CD4-positive, alpha-beta T cell treated with Interleukin-4 for 4 hours (primary cell): ENCODE measurements around the gene LRRC25.
"Not testable (repeated sequence)": the region's sequence is repeated elsewhere in the genome, so short reads cannot be mapped to it uniquely, and the experiment has no call there.

Source experiments
- DNase-seq: peaks from one replicate; pipeline ENCODE4 v3.0.0-alpha.2; 2020

The LRRC25 gene

DNA sequence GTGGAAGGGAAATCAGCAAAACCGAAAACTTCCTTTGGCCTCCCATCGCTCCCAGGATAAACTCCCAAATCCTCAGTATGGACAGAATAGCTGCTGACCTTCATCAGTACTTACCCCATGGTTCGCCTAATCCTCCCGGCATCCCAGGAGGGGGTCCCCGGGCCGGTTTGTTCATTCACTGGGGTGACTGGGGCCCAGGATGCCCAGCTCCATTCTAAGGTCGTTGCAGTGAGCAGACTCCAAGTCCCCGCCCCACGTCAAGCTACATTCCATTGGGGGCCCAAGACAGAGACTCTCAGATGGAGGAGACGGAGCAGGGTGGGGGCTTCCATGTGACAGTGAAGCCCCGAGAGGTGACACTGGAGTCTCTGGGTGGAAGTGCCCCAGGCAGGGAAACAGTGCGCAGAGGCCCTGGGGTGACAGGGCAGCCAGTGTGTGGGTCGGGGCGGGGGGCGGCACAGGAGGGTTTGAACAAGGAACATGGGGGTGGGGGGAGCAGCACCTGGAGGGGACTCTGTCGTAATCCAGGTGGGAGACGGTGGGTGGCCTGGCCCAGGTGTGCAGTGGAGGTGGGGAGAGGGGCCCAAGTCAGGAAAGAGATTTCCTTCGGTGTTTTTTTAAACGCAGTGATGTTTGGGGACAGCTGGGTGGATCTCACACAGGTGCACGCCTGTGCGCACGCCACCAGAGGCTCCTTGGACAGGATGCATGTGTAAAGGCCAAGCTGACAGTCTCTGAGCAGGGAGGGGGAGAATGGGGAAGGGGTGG lies 26.9 kb upstream of the LRRC25 start:
- DNase-seq = no peak

DNA sequence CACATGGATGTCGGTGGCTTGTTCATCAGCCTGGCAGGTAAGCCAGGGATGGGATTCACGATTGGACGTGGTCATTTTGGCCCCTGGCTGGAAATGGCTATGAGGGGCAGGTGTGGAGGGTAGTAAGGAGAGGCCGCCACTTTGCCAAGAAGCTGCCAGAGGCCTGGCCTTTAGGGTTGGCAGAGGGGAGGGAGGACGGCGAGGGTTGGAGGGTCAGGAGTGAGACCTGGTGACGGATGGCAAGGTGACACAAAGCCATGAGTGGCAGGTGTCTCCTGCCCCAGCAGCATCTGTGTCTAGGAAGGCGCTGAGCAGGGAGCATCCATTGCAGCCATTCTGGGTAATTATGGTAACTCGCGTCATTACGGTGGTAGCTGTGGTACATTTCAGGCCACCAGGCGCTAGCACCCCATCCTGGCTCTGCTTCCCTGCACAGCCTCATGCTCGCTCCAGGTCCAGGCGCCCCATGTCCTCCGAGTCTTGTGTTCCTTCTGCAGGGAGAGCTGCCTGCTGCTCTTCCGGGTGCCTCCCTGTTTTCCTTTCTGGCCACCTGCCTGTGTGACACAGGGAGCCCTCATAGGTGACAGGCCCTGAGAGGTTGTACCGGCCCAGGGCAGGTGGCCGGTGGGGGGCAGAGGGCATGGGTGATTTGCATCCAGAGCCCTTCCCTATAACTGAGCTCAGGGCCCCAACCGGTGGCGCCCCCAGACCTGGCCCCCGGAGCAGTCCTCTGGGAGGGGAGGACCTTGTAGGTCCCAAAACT lies 26.0 kb upstream of the LRRC25 start:
- DNase-seq = no peak

- DNase-seq = peak; percentile 60
Measured at GRCh38 chr19:18422530-18423191, 25.2 kb upstream of the LRRC25 start.

- DNase-seq = no peak
Measured at GRCh38 chr19:18421371-18421959, 24.0 kb upstream of the LRRC25 start.

- DNase-seq = no peak
Measured at GRCh38 chr19:18420930-18421329, 23.5 kb upstream of the LRRC25 start.

- DNase-seq = peak; percentile 54
Measured at GRCh38 chr19:18419699-18420460, 22.5 kb upstream of the LRRC25 start.

DNA sequence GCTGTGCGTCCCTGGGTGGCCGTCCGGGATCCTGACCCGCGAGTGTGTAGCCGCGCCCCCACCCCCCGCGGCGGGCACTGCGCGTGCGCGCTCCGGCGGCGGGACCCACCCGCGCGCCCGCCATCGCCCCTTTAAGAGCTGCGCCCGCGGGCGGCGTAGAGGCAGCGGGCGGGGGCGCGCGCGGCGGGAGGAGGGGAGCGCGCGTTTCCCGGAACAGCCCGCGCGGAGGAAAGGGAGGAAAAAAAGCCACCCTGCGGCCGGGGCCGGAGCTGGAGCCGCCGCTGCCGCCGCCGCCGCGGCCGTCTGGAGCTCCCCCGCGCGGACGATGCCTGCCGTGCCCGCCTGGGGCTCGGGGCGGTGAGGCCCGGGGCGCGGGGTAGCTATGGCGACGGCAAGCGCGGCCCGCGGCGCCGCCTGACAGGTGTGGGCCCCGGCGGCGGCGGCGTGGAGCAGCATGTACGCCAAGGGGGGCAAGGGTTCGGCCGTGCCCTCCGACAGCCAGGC lies 21.8 kb upstream of the LRRC25 start, which contains the start of gene SSBP4:
Gene SSBP4, plus strand, starts transcription at position 204 of the 504 bp plus-strand sequence. Its CDS starts 251 bp downstream, at position 455.
- peak; percentile 60 for DNase-seq

- peak; percentile 61 for DNase-seq
Measured at GRCh38 chr19:18418483-18419194, 21.2 kb upstream of the LRRC25 start.

DNA sequence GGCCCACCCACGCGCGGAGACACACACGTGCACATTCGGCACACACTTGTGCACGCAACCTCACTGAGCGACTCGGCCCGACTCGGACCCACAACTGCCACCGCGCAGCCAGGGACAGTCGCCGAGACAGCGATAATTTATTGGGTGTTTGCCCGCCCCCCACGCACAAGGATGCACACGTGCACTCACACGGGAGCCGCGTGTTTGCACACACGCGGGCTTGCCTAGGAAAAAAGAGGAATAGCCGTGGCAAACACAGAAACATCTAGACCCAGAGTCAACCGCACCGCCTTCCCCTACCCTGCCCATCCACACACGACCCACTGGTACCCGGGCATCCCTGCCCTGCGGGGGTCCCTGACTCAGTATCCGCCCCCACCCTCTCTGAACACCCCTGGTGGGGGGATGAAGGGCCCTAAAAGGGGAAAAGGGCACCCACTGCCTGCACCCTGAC lies 20.6 kb upstream of the LRRC25 start:
- no peak for DNase-seq

GRCh38 chr19:18417250-18418028 lies 20.0 kb upstream of the LRRC25 start:
- no peak for DNase-seq

DNA sequence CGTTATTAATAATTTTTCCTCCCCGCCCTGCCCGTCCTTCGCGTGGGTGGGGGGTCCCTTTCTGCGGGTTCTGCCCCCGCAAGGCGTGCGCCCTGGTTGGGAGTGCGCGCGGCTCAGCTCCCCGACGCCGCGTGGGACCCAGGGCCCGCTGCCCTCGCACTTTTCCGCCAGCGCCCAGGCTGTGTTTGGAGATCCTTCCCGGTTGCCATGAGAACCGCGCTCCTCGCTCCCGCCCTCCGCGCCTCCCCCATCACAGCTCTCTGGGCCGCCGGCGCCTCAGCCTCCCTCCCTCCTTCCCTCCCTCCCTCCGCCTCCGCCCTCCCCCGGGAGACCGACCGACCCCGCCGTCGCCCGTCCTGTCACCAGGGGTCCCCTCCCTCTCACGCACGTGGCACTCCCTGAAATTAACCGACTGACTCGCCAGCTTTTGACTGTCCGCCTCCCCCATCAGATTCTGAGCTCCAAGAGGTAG lies 19.4 kb upstream of the LRRC25 start:
- DNase-seq = peak; percentile 84

DNA sequence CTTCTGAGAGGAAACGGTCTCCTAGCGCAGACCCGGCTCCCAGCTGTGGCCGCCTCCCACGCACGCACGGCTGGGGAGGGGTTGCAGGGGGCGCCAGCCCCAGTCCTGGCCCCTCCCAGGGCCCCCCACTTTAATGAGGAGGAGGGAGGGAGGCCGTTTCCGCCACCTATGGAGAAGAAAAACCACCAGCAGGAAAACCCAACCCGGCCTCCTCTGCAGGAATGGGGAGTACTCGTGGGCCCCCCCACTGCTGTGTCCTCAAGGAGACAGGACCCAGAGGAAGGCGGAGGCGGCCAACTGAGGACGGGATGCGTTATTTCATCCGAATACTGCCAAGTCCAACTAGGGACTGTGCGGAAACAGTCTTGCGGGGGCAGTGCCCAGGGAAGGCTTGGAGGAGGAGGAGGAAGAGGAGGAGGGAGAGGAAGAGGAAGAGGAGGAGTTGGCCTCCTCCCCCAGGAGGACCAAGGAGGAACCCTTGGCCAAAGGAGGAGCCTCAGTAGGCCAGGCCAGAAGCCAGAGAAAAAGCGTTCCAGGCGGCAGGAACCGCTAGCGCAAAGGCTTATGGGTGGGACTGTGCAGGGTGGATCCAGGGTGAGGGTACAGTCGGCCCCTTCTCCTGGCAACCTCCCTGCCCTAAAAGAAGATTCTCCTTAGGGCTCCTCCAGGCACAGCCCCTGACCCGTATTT lies 17.9 kb upstream of the LRRC25 start:
- DNase-seq = no peak

DNA sequence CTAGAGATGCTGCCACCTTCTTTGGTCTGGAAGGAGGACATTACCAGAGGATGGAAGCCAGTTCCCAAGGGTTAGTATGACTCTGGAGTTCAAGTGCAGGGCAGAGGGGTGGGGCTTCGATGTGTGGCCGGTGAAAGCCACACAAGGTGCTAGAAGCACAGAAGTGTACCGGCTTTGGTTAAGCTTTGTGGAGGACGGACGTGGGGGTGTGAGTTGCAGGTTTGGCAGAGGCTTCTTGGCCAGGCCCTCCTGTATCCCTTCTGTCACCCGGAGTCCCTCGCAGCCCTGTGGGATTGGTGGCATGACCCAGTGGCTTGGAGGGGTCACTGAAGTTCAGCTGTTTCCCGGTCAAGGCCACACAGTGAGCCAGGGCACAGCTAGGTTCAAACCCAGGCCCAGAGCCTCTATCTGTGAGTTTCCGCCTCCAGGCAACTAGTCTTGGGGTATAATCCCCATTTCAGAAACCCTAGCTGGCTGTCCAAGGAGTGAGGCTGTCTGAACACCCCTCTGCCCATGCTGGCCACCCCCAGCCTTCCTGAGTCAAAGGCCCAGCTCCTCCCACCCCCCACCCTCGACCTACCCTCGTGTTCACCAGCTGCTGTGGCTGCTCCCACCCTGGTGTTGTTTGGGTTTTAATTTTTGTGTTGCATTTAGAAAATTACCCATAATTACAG lies 17.2 kb upstream of the LRRC25 start:
- no peak for DNase-seq

GRCh38 chr19:18412610-18413239 lies 15.3 kb upstream of the LRRC25 start:
- DNase-seq = no peak

GRCh38 chr19:18408053-18408476 lies 10.6 kb upstream of the LRRC25 start:
- no peak for DNase-seq

DNA sequence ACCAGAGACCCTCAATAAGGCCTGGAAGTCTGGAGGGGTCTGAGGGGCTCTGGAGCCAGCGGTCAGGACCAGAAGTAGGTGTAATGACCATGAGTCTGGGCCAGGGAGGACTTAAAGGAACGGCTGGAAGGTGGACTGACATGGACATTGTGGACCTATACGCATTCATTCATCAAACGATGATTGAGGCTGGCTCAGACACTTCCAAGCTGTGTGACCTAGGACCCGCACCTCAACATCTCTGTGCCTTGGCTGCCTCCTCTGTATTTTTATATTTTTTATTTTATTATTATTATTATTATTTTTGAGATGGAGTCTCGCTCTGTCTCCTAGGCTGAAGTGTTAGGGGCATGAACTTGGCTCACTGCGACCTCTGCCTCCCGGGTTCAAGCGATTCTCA lies 9.3 kb upstream of the LRRC25 start:
- no peak for DNase-seq

DNA sequence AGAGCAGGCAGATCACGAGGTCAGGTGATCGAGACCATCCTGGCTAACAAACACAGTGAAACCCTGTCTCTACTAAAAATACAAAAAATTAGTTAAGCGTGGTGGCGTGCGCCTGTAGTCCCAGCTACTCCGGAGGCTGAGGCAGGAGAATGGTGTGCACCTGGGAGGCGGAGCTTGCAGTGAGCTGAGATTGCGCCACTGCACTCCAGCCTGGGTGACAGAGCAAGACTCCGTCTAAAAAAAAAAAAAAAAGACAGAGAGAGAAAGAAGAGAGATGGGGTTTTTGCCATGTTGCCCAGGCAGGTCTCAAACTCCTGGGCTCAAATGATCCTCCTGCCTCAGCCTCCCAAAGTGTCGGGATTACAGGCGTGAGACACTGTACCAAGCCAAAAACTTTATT lies 8.3 kb upstream of the LRRC25 start:
- DNase-seq = not testable (repeated sequence)

DNA sequence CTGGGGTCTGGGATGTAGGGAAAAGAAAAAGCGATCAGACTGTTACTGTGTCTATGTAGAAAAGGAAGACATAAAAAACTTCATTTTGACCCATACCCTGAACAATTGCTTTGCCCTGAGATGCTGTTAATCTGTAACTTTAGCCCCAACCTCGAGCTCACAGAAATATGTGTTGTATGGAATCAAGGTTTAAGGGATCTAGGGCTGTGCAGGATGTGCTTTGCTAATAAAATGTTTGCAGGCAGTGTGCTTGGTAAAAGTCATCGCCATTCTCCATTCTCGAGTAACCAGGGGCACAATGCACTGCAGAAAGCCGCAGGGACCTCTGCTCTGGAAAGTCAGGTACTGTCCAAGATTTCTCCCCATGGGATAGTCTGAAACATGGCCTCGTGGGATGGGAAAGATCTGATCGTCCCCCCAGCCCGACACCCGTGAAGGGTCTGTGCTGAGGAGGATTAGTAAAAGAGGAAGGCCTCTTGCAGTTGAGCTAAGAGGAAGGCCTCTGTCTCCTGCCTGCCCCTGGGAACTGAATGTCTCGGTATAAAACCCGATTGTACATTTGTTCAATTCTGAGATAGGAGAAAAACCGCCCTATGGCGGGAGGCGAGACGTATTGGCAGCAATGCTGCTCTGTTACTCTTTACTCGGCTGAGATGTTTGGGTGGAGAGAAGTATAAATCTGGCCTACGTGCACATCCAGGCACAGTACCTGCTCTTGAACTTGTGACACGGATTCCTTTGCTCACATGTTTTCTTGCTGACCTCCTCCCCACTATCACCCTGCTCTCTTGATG lies 5.2 kb upstream of the LRRC25 start:
- DNase-seq = not testable (repeated sequence)
